ENCODE measurements around the gene IDH2. TPM values are rescaled to one million over a fixed set of nuclear protein-coding genes. Genes with fewer than 3 reads are reported as not detected.
"Not testable (repeated sequence)": the region's sequence is repeated elsewhere in the genome, so short reads cannot be mapped to it uniquely, and the experiment has no call there.

The IDH2 gene
- polyA plus RNA-seq, 3 donors: 26.3 to 144 (median 91.9) TPM

DNA sequence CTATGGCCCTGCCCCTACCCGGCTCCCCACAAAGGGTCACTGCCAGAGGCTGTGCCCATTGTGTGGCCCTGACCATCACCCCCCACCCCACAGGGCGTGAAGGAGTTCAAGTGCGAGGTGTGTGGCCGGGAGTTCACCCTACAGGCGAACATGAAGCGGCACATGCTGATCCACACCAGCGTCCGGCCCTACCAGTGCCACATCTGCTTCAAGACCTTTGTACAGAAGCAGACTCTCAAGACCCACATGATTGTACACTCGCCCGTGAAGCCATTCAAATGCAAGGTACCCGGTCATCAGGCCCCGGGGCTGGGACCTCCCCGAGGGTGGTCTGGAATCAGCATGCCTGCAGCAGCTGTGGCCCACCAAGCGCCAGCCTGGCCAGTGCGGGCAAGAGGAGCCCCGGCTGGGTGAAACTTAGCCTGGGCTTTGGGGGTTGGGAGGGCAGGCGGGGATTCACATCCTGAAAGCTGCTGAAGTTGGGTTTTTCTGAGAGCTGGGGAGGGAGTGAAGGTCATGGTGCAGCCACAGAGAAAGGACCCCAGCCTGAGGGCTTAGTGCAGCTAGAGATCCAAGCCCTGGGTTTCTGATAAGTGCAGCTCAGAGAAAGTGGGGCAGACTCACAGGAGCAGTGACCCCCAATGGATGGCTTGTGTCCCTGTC lies 29.2 kb downstream of the IDH2 start:
- WGBS, 3 donors: 55 to 96% (median 93%) methylated on average over 17 of the region's 17 CpGs
- no peak overlapping the region for H3K27ac ChIP-seq (ENCODE audit: low read depth, low read length)

DNA sequence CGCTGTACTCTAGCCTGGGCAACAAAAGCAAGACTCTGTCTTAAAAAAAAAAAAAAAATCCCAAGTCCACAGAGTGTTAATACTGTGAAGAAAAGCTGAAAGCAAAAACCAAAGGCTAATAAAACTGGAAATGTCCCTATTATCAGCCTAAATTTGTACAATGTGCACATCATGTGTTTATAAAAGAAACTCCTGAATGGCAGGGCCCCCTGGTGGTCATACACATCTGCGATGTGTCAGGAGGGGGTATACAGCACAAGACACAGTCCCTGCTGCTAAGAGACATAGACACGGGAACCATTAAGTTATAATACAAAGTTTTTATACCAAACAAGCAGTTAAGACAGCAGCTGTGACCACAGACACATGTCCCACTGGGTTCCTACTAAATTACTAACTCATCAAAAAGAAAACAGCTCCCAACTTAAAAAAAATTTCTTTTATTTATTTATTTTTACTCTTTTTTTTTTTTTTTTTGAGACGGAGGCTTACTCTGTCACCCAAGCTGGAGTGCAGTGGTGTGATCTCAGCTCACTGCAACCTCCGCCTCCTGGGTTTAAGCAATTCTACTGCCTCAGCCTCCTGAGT lies 31.0 kb downstream of the IDH2 start:
- no peak overlapping the region for H3K27ac ChIP-seq (ENCODE audit: low read depth, low read length)
- 44 to 49% (median 44%) methylated on average over 5 of the region's 5 CpGs for WGBS, 3 donors

GRCh38 chr15:90070623-90071022 lies 31.6 kb downstream of the IDH2 start:
- WGBS, 3 donors: 82 to 98% (median 95%) methylated on average over 2 of the region's 2 CpGs
- H3K27ac ChIP-seq (ENCODE audit: low read depth, low read length): not testable (repeated sequence)

DNA sequence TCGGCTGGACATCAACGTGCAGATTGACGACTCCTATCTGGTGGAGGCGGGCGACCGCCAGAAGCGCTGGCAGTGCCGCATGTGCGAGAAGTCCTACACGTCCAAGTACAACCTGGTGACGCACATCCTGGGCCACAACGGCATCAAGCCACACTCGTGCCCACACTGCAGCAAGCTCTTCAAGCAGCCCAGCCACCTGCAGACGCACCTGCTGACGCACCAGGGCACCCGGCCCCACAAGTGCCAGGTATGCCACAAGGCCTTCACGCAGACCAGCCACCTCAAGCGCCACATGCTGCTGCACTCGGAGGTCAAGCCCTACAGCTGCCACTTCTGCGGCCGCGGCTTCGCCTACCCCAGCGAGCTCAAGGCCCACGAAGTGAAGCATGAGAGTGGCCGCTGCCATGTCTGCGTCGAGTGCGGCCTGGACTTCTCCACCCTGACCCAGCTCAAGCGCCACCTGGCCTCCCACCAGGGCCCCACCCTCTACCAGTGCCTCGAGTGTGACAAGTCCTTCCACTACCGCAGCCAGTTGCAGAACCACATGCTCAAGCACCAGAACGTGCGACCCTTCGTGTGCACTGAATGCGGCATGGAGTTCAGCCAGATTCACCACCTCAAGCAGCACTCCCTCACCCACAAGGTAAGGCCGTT lies 34.2 kb downstream of the IDH2 start:
- 65 to 95% (median 95%) methylated on average over 35 to 37 of the region's 37 CpGs for WGBS, 3 donors
- no peak overlapping the region for H3K27ac ChIP-seq (ENCODE audit: low read depth, low read length)

DNA sequence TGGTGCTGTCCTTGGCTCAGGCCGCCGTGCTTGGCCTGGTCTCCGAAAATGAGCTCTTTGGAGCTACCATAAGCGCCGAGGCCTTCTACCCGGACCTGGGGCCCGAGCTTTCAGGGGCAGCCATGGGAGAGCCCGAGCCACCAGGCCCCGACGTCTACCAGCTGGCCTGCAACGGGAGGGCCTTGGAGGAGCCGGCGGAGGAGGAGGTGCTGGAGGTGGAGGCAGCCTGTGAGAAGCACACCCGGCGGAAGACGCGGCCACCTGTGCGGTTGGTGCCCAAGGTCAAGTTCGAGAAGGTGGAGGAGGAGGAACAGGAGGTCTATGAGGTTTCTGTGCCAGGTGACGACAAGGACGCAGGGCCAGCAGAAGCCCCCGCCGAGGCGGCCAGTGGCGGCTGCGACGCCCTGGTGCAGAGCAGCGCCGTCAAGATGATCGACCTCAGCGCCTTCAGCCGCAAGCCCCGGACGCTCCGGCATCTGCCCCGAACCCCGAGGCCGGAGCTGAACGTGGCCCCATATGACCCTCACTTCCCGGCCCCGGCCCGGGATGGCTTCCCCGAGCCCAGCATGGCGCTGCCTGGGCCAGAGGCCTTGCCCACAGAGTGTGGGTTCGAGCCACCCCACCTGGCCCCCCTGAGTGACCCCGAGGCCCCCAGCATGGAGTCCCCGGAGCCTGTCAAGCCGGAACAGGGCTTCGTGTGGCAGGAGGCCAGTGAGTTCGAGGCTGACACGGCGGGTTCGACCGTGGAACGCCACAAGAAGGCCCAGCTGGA lies 34.9 kb downstream of the IDH2 start:
- 42 to 95% (median 94%) methylated on average over 47 to 55 of the region's 55 CpGs for WGBS, 3 donors
- H3K27ac ChIP-seq (ENCODE audit: low read depth, low read length): no peak overlapping the region

GRCh38 chr15:90065682-90066049 lies 36.6 kb downstream of the IDH2 start:
- 77 to 84% (median 82%) methylated on average over 7 of the region's 7 CpGs for WGBS, 3 donors
- H3K27ac ChIP-seq (ENCODE audit: low read depth, low read length): peak overlapping the region; percentile 13

GRCh38 chr15:90064911-90065681 lies 37.2 kb downstream of the IDH2 start:
- peak overlapping the region; percentile 13 for H3K27ac ChIP-seq (ENCODE audit: low read depth, low read length)
- WGBS, 3 donors: 40 to 61% (median 41%) methylated on average over 30 of the region's 30 CpGs

DNA sequence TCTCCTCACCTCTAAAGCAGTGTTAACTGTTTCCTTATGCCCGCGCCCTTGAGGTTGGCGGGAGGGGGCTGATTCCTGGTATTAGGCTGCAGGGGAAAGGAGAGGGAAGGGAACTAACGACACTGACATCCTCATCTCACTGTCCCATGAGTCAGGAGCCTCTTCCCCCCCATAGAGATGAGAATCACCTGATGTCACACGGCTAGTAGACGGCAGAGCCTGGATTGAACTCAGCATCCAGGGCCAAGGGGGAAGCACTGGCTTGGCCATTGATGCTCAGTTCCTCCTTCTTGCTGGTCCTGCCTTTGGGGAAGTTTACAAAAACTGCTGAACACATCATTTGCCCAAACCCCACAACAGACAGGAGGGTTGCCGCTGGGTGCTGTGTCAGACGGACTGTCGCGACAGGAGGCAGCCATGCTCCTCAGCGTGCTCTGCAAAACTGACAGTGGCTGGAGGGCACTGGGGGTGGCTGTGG lies 38.5 kb downstream of the IDH2 start:
- WGBS, 3 donors: 48 to 73% (median 69%) methylated on average over 11 of the region's 11 CpGs
- H3K27ac ChIP-seq (ENCODE audit: low read depth, low read length): no peak overlapping the region

GRCh38 chr15:90062973-90063769 lies 39.1 kb downstream of the IDH2 start:
- no peak overlapping the region for H3K27ac ChIP-seq (ENCODE audit: low read depth, low read length)
- WGBS, 3 donors: 42 to 69% (median 57%) methylated on average over 19 to 20 of the region's 20 CpGs

- 43 to 79% (median 74%) methylated on average over 16 of the region's 16 CpGs for WGBS, 3 donors
- H3K27ac ChIP-seq (ENCODE audit: low read depth, low read length): no peak overlapping the region
These were observed 39.8 kb downstream of the IDH2 start for GRCh38 chr15:90062462-90062932.

- H3K27ac ChIP-seq (ENCODE audit: low read depth, low read length): no peak overlapping the region
- WGBS, 3 donors: 34 to 69% (median 40%) methylated on average over 8 of the region's 8 CpGs
These were observed 40.2 kb downstream of the IDH2 start for GRCh38 chr15:90062023-90062442.

DNA sequence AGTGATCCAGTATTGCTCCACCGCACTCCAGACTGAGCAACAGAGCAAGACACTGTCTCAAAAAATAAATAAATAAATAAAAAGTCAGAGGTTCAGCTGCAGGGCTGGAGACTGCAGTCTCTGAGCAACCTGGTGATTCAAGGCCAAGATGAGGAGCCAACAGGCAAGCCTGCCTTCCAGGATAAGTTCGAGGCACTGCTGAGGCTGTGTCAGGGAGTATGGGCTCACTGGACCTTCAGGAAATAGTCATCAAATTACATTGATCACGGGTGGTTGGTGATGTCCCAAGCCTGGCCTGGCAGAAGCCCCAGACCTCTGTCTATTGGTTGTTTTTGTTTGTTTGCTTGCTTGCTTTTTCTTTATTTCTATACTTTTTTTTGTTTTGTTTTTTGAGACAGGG lies 41.5 kb downstream of the IDH2 start:
- H3K27ac ChIP-seq (ENCODE audit: low read depth, low read length): no peak overlapping the region
- WGBS, 3 donors: 53 to 68% (median 58%) methylated on average over 3 of the region's 3 CpGs

- peak overlapping the region; percentile 2 for H3K27ac ChIP-seq (ENCODE audit: low read depth, low read length)
- 46 to 54% (median 53%) methylated on average over 21 of the region's 21 CpGs for WGBS, 3 donors
These were observed 42.9 kb downstream of the IDH2 start for GRCh38 chr15:90059208-90059985.

GRCh38 chr15:90058775-90059174 lies 43.5 kb downstream of the IDH2 start:
- no peak overlapping the region for H3K27ac ChIP-seq (ENCODE audit: low read depth, low read length)
- WGBS, 3 donors: 87 to 93% (median 91%) methylated on average over 5 of the region's 5 CpGs

DNA sequence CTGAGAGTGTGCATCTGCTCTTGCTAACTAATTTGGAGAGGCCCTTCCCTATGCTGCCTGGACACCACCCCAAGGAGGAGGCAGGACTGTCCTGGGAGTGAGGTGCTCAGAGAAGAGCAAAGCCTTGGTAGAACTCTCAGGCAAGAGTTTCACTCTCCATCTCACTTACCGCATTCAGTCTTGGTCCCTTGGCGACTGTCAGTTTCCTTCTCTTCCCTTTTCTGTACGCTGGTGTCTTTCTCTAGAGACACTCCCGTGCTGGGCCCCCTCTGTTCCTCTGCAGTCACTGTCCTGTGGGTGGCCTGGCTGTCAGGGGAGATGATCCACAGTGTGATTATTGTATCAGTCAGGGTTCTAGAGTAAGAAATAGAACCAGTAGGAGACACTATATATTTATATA lies 44.0 kb downstream of the IDH2 start:
- H3K27ac ChIP-seq (ENCODE audit: low read depth, low read length): no peak overlapping the region
- WGBS, 3 donors: 40 to 100% (median 60%) methylated on average over 4 of the region's 4 CpGs

DNA sequence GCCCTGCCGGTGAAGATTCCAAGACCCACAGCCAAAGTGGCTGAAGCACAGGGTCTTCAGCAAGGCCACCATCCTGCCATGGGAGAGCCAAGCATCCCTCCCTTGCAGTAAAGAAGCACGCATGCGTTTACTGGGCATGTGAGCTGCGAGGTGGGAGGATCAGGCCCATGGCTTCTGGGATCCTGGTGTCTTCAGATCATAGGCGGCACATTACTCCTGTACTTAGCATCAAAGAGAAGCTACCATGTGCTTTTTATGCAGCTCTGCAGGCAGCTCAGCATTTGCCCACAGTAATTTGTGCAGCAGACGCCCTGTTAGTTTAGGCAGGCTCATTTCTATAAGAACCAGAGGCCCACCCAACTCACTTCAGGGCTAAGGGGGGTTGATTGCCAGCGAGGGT lies 45.7 kb downstream of the IDH2 start:
- WGBS, 3 donors: 91 to 93% (median 93%) methylated on average over 7 of the region's 7 CpGs
- H3K27ac ChIP-seq (ENCODE audit: low read depth, low read length): no peak overlapping the region

DNA sequence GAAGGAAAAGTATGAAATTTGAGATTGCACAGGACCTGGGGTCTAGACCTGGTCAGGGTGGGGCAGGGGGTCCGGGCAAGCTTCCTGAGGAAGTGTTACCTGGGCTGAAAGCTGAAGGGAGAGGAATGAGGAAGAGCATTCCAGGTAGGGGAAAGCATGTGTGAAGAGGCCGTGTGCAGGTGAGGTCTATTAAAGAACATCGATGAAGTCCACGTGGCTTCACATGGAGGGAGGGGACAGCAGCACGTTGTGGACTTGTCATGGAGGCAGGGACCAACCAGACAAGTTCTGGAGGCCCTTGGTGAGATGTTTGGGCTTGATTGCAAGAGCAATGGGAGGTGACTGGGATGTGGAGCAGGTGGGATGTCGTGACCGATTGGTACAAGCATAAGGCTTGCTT lies 47.1 kb downstream of the IDH2 start:
- H3K27ac ChIP-seq (ENCODE audit: low read depth, low read length): no peak overlapping the region
- WGBS, 3 donors: 62 to 87% (median 84%) methylated on average over 7 of the region's 7 CpGs

Measured in adipose tissue (tissue), 3 donors.